ENCODE measurements around the gene CDX1.

- TF ChIP-seq CTCF (IDR thresholded peaks at IDR 0.05) = no peak
- no peak for TF ChIP-seq POLR2A (IDR thresholded peaks at IDR 0.05)
- no peak for TF ChIP-seq EP300 (IDR thresholded peaks at IDR 0.05)
- TF ChIP-seq POLR2AphosphoS5 (IDR thresholded peaks at IDR 0.05) = no peak
Observed at GRCh38 chr5:150223474-150223873, 56.9 kb downstream of the CDX1 start.
